ENCODE data around the gene DNAI2.
"Not testable (repeated sequence)": the region's sequence is repeated elsewhere in the genome, so short reads cannot be mapped to it uniquely, and the experiment has no call there.

The DNAI2 gene

DNA sequence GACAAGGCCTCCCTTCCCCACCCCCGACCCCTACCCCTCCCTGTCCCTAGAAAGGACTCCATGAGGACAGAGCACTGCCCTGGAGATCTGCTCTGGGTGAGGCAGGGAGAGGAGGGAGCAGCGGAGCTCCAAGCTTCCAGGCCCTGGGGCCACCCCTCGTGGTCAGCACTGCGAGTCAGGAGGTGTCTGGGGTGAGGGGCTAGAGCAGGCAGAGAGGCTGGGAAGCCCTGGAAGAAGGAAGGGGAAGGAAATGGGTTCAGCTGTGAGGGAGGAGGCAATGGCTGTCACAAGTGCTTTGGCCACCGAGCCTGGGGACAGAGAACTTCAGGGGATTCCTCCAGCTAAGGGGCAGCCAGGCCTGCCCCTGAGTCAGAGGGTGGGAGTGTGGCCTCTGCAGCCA, 28.2 kb upstream of the DNAI2 start:
- no peak for DNase-seq

- DNase-seq = no peak
Measured at GRCh38 chr17:74249590-74250270, 24.3 kb upstream of the DNAI2 start.

DNA sequence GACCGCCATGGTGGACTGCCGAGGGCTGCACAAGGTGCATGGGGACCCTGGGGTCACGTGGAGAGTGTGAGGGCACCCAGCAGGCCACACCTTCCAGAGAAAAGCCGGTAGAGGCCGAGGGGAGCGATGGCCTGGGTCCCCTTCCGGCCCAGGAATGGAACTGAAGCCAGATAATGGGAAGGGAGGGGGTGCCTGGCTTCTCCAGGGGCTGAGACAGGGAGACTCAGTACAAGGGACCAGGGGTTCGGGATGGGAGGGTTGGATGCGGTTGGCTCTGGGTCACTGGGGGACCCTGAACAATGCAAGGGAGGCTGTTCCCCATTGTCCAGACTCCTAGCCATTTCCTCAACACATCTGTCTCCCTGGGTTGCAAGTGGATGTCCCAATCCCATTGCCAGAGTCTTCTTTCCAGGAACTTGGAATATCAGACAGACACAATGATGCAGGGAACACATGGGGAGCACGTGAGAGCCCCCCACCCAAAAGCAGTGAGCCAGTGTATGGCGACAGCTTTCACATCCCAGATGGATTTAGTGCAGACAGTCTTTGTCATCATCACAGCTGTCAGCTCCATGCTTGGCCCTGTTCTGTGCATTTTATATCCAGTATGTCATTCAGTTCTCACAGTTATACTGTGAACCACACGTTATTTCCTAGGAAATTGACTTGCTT, 23.6 kb upstream of the DNAI2 start:
- no peak for DNase-seq

DNA sequence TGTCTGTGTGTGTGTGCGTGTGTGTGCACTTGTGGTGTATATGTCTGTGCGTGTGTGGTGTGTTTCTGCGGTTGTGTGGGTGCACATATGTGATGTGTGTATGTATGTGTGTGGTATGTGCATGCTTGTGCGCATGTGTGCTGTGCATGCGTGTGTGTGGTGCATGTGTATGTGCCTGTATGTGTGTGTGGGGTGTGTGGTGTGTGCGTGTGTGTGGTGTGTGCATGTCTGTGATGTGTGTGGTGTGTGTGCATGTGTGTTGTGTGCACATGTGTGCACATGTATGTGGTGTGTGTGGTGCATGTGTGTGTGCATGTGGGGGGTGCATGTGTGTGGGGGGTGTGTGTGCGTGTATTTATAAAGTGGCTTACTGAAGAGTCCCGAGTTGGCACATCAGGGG, 23.0 kb upstream of the DNAI2 start:
- DNase-seq = no peak

DNA sequence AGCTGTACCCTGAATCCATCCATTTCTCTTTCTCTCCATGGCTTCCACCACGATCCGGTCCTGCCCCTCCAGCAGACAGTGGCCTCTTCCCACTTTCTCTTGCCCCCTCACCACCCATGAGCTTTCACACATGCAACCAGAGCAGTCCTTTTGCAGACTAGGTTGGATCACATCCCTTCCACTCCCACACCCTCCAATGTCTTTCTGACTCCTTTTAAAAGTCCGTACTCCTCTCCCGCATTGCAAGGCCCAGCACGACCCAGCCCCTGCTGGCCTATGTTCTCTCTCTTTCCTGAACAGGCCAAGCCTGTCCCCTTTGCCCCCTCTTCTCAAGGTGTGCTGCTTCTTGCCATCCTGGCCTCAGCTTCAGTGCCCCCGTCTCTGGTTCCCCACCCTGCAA, 22.5 kb upstream of the DNAI2 start:
- DNase-seq = no peak

- no peak for DNase-seq
Measured at GRCh38 chr17:74252211-74252610, 21.8 kb upstream of the DNAI2 start.

- DNase-seq = no peak
Measured at GRCh38 chr17:74253036-74253435, 21.0 kb upstream of the DNAI2 start.

GRCh38 chr17:74257311-74257710, 16.7 kb upstream of the DNAI2 start:
- no peak for DNase-seq

GRCh38 chr17:74259667-74260524, 14.1 kb upstream of the DNAI2 start:
- no peak for DNase-seq

GRCh38 chr17:74260525-74260850, 13.5 kb upstream of the DNAI2 start:
- DNase-seq = no peak

DNA sequence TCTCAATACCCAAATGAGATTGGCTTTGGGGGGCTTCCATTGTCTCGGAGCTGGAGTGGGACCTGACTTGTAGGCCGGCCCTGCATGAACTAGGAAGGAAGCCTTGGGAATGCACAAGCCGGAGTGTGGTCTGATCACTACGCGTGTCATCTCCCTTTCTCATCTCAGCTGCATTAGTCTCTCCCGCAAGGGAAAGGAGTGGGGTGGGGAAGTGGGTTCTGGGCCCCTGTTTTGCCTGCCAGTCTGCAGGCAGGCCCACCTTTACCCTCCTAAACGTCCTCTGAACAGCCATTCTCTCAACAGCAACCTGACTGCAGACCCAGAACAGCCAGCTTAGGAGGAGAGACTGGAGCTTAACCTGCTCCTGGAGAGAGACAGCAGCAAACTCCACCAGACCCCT, 11.4 kb upstream of the DNAI2 start:
- DNase-seq = no peak

- not testable (repeated sequence) for DNase-seq
Measured at GRCh38 chr17:74267054-74267453, 7.0 kb upstream of the DNAI2 start.

GRCh38 chr17:74267579-74267978, 6.5 kb upstream of the DNAI2 start:
- no peak for DNase-seq

GRCh38 chr17:74267987-74268499, 6.0 kb upstream of the DNAI2 start:
- DNase-seq = no peak

GRCh38 chr17:74268558-74268957, 5.5 kb upstream of the DNAI2 start:
- no peak for DNase-seq

- no peak for DNase-seq
Measured at GRCh38 chr17:74270333-74270732, 3.7 kb upstream of the DNAI2 start.

GRCh38 chr17:74271281-74271680, 2.8 kb upstream of the DNAI2 start:
- DNase-seq = no peak

DNA sequence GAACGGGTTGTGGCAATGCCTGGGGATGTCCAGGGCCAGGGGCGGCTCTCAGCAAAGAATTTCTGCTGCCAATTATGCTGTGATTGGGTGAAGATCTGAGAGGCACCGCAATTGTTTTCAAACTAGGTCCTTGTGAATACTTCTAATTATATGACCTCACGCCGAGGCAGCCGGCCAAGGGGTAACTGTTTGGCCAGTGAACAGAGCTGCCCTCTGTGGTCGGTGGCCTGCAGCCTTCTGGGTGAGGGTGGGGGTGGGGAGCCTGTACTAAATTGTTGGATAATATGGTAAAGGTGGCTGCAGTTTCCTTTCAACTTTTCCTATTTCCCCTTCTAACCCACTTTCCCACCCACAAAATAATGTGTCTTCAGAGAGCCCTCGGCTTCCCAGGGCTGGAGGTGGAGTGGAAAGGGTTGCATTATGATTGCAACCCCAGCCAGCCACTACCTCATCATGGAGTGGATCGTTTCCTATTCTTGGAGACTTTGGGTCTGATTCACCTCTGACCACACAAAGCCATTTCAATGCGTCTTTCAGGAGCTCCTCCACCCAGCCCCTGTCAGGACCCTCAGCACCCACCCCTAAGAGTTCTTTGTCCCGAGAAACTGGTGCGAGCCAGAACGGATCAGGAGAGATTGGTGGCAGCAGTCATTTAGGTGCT, 2.0 kb upstream of the DNAI2 start:
- no peak for DNase-seq

DNA sequence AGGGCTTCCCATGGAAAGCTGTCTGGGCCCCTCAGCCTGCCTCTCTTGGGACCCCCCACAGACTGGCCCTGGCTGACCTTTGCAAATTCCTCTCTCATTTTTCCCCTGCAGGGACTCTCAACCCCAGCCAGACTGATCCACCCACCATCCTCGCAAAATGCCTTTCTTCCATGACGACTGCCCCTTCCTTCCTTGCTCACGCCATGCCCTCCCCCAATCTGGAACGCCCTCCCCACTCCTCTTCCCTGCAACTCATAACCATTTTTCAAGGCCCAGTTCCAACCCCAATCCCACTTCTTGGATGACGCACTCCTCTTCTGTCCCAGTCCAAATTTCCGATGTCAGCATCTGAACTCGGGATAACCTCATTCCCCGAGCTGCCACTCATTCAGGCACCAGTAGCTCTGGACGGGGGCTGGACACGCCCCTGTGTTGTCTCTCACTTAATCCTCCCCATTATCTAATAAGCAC, 1.3 kb upstream of the DNAI2 start:
- no peak for DNase-seq

- DNase-seq = peak; percentile 24
Measured at GRCh38 chr17:74274709-74275340, 791 bp downstream of the DNAI2 start.

DNA sequence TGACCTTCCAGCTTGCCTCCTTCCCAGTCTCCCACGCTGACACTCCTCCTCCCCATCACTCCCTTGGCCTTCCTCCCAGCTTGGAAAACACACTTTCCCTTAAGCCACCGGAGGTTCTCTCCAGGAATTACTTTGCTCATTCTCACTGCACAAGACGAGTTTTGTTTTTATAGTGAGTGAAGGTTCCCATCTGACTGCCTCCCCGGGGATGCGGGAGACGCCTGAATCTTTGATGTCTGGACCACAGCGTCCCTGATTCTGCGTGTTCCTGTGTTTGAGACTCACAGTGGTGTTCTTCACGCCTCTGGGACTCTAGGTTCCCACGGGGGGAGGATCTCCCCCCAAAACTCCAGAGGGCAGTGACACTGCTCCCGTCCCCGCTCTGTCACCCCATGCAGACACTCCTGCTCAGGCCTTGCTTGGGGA, 2.0 kb downstream of the DNAI2 start:
- DNase-seq = no peak

- DNase-seq = no peak
Measured at GRCh38 chr17:74276541-74277009, 2.5 kb downstream of the DNAI2 start.
